Neural progenitor cell (in vitro differentiated cells): ENCODE results near the gene CEP78.

Experiments
- CTCF ChIP-seq: fragments of 200-600 bp; sonication (generic); IDR thresholded peaks from 2 replicates; pipeline ENCODE4 v1.5.1; 2017; ENCODE audit warnings: antibody characterized with exemption, mild to moderate bottlenecking
- EZH2 ChIP-seq: fragments of 200-600 bp; sonication (generic); IDR thresholded peaks from 2 replicates; pipeline ENCODE4 v1.6.1; 2017; ENCODE audit warnings: antibody characterized with exemption, mild to moderate bottlenecking, moderate library complexity
- EZH2phosphoT487 ChIP-seq: fragments of 200-600 bp; sonication (generic); IDR thresholded peaks from 2 replicates; pipeline ENCODE4 v1.6.1; 2017; ENCODE audit warnings: antibody characterized with exemption

GRCh38 chr9:78245401-78245800 is 9.5 kb downstream of the CEP78 start:
- TF ChIP-seq EZH2 (no peak), CTCF (no peak), EZH2phosphoT487 (no peak)
